GM19467 (cell line): ENCODE results near the gene TBL1X.
"Not testable (repeated sequence)": the region's sequence is repeated elsewhere in the genome, so short reads cannot be mapped to it uniquely, and the experiment has no call there.

Experiments used
- ATAC-seq: cut with Tn5 transposase; IDR thresholded peaks from one replicate; pipeline ENCODE4 v1.9.1; 2021; ENCODE audit warnings: mild to moderate bottlenecking, moderate library complexity; ENCODE audit not compliant: unreplicated experiment

Gene TBL1X

GRCh38 chrX:9532349-9532748 lies 67.5 kb downstream of the TBL1X start:
- no peak for ATAC-seq

GRCh38 chrX:9533611-9534010 lies 68.8 kb downstream of the TBL1X start:
- no peak for ATAC-seq

GRCh38 chrX:9534686-9535085 lies 69.8 kb downstream of the TBL1X start:
- no peak for ATAC-seq

GRCh38 chrX:9535101-9535500 lies 70.2 kb downstream of the TBL1X start:
- no peak for ATAC-seq

- not testable (repeated sequence) for ATAC-seq
These were observed 71.3 kb downstream of the TBL1X start for GRCh38 chrX:9536156-9536555.

- no peak for ATAC-seq
These were observed 72.9 kb downstream of the TBL1X start for GRCh38 chrX:9537781-9538180.

GRCh38 chrX:9538544-9539045 lies 73.7 kb downstream of the TBL1X start:
- no peak for ATAC-seq

GRCh38 chrX:9539605-9540387 lies 74.9 kb downstream of the TBL1X start:
- no peak for ATAC-seq

- no peak for ATAC-seq
These were observed 77.4 kb downstream of the TBL1X start for GRCh38 chrX:9542106-9542760.

- ATAC-seq = no peak
These were observed 77.9 kb downstream of the TBL1X start for GRCh38 chrX:9542761-9543111.

- no peak for ATAC-seq
These were observed 90.5 kb downstream of the TBL1X start for GRCh38 chrX:9555354-9555753.

GRCh38 chrX:9557091-9557490 lies 92.2 kb downstream of the TBL1X start:
- no peak for ATAC-seq

- ATAC-seq = no peak
These were observed 92.7 kb downstream of the TBL1X start for GRCh38 chrX:9557521-9557920.

- no peak for ATAC-seq
These were observed 93.8 kb downstream of the TBL1X start for GRCh38 chrX:9558615-9559014.

GRCh38 chrX:9560219-9560618 lies 95.4 kb downstream of the TBL1X start:
- ATAC-seq = no peak

- ATAC-seq = no peak
These were observed 96.3 kb downstream of the TBL1X start for GRCh38 chrX:9561199-9561598.

GRCh38 chrX:9562851-9563250 lies 98.0 kb downstream of the TBL1X start:
- ATAC-seq = no peak

GRCh38 chrX:9566150-9566621 lies 101.3 kb downstream of the TBL1X start:
- ATAC-seq = no peak

GRCh38 chrX:9569876-9570301 lies 105.0 kb downstream of the TBL1X start:
- no peak for ATAC-seq

- ATAC-seq = peak; percentile 29
These were observed 108.6 kb downstream of the TBL1X start for GRCh38 chrX:9573282-9574106.

- no peak for ATAC-seq
These were observed 111.2 kb downstream of the TBL1X start for GRCh38 chrX:9576059-9576458.
